Caco-2 (cell line): ENCODE results near the gene SELENOT. TPM values are rescaled to one million over a fixed set of nuclear protein-coding genes. Genes with fewer than 3 reads are reported as not detected.

ENCODE experiments used
- BruUV-seq: library from RNA; stranded (reverse); fragments of 400-500 nt; replicated peaks from 2 replicates; lab custom pipeline; 2021; lab: Mats Ljungman, UMichigan
- CTCF ChIA-PET: fragments of 300-600 bp; sonication (Branson Sonifier 250); formaldehyde crosslinking; loops from one replicate; lab custom pipeline; 2022; ENCODE audit warnings: antibody characterized with exemption; lab: Charles Lee
- POLR2A ChIA-PET: fragments of 300-600 bp; sonication (Branson Sonifier 250); formaldehyde crosslinking; loops from one replicate; lab custom pipeline; 2022; ENCODE audit warnings: antibody characterized with exemption; lab: Charles Lee
- DNase-seq, 2 experiments: peaks; one replicate each; pipeline versions ENCODE4 v3.0.0 to v3.0.0-alpha.2; 2020 to 2022
- H3K27me3 ChIP-seq: replicated peaks from 2 replicates; pipeline ENCODE4 v1.6.0; 2011; ENCODE audit warnings: low read length; ENCODE audit not compliant: control insufficient read depth, insufficient read depth
- H3K36me3 ChIP-seq: 2 replicates; pipeline ENCODE4 v1.5.1; 2011; ENCODE audit warnings: low read length; ENCODE audit not compliant: control insufficient read depth, insufficient read depth
- H3K4me1 ChIP-seq: fragments of 250-450 bp; sonication (Bioruptor Pico); 2 replicates; pipeline ENCODE4 v1.5.1; 2020; ENCODE audit warnings: mild to moderate bottlenecking
- H3K4me3 ChIP-seq: 2 replicates; pipeline ENCODE4 v1.5.1; 2011; ENCODE audit warnings: low read depth, mild to moderate bottlenecking, control low read depth, low read length
- H3K9me3 ChIP-seq: fragments of 250-450 bp; sonication (Bioruptor Pico); 2 replicates; pipeline ENCODE4 v1.5.1; 2020; ENCODE audit warnings: mild to moderate bottlenecking, moderate library complexity
- H3K27ac Mint-ChIP-seq: one replicate; pipeline ENCODE4 v1.8.0; 2022; ENCODE audit warnings: mixed read lengths; ENCODE audit not compliant: unreplicated experiment
- H3K27me3 Mint-ChIP-seq: one replicate; pipeline ENCODE4 v1.8.0; 2022; ENCODE audit warnings: mixed read lengths; ENCODE audit not compliant: insufficient read depth, unreplicated experiment
- H3K36me3 Mint-ChIP-seq: one replicate; pipeline ENCODE4 v1.8.0; 2022; ENCODE audit warnings: mild to moderate bottlenecking, mixed read lengths; ENCODE audit not compliant: insufficient read depth, unreplicated experiment
- H3K4me1 Mint-ChIP-seq: one replicate; pipeline ENCODE4 v1.8.0; 2022; ENCODE audit warnings: low read depth, mixed read lengths; ENCODE audit not compliant: unreplicated experiment
- H3K4me3 Mint-ChIP-seq: one replicate; pipeline ENCODE4 v1.8.0; 2022; ENCODE audit warnings: mild to moderate bottlenecking, moderate library complexity, mixed read lengths; ENCODE audit not compliant: unreplicated experiment
- H3K9me3 Mint-ChIP-seq: one replicate; pipeline ENCODE4 v1.8.0; 2022; ENCODE audit warnings: mixed read lengths; ENCODE audit not compliant: unreplicated experiment
- intact Hi-C: fragments of 100-400 bp; cut with micrococcal nuclease; formaldehyde crosslinking; loops from one replicate; pipeline ENCODE4 v1.10.0; 2022; ENCODE audit not compliant: unreplicated experiment
- total RNA-seq: library from RNA; stranded (reverse); gene quantifications from 2 replicates; pipeline ENCODE4 v1.2.3, GENCODE V29; 2022
- TF ChIP-seq, protein P1 (sequence below), 2 experiments: fragments of 200-600 bp in 1 of 2; IDR thresholded peaks; 1 replicate in 1 of 2; 2 replicates in 1 of 2; pipeline versions ENCODE4 v1.5.1 to v1.8.0; 2011 to 2022; ENCODE audit warnings: antibody characterized with exemption in 1 of 2, control low read depth in 1 of 2, inconsistent platforms in 1 of 2, low read depth in 1 of 2, low read length in 1 of 2, mild to moderate bottlenecking in 1 of 2, moderate library complexity in 1 of 2; ENCODE audit not compliant: insufficient read depth in 1 of 2, severe bottlenecking in 1 of 2, unreplicated experiment in 1 of 2

The SELENOT gene
- total RNA-seq, 1 experiment from 2014 or later = 124 TPM

DNA sequence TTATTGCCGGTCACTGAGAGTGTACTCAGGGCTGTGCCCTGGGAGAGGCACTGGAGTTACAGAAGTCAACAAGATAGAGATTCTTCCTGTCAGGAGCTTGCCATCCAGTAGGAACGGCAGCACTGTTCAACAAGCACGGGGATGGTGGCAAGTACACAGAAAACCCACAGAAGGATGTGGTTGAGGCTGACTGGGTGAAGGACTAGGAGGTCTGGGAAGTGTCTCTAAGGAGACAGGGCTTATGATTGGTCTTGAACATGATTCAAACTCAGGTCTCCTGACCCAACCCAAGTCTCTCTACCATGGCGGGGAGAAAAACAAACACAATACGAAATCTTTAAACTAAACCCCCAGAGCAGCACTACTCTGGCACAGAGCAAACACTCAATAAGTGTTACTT is 63.0 kb downstream of the SELENOT start:
- ChIA-PET CTCF (no interaction called here), POLR2A (no interaction called here)
- no peak for DNase-seq
- Mint-ChIP-seq H3K27me3 (peaks cover 23% of the 10 kb centered on the region), H3K4me3 (no peak overlapping the region), H3K27ac (no peak overlapping the region), H3K9me3 (no peaks in the 10 kb centered on the region), H3K36me3 (no peaks in the 10 kb centered on the region), H3K4me1 (no peaks in the 10 kb centered on the region)
- Histone ChIP-seq H3K9me3 (no peaks in the 10 kb centered on the region), H3K36me3 (no peaks in the 10 kb centered on the region), H3K4me3 (no peak overlapping the region), H3K4me1 (no peaks in the 10 kb centered on the region), H3K27me3 (no peaks in the 10 kb centered on the region)
- TF ChIP-seq, protein P1, sequence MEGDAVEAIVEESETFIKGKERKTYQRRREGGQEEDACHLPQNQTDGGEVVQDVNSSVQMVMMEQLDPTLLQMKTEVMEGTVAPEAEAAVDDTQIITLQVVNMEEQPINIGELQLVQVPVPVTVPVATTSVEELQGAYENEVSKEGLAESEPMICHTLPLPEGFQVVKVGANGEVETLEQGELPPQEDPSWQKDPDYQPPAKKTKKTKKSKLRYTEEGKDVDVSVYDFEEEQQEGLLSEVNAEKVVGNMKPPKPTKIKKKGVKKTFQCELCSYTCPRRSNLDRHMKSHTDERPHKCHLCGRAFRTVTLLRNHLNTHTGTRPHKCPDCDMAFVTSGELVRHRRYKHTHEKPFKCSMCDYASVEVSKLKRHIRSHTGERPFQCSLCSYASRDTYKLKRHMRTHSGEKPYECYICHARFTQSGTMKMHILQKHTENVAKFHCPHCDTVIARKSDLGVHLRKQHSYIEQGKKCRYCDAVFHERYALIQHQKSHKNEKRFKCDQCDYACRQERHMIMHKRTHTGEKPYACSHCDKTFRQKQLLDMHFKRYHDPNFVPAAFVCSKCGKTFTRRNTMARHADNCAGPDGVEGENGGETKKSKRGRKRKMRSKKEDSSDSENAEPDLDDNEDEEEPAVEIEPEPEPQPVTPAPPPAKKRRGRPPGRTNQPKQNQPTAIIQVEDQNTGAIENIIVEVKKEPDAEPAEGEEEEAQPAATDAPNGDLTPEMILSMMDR (IDR thresholded peaks at IDR 0.05; ENCODE audit: insufficient read depth in 1 of 2, low read depth in 1 of 2, low read length in 1 of 2, severe bottlenecking in 1 of 2, unreplicated experiment in 1 of 2) = no peak
- BruUV-seq = no TSS peak
- intact Hi-C loops = no loop called here

DNA sequence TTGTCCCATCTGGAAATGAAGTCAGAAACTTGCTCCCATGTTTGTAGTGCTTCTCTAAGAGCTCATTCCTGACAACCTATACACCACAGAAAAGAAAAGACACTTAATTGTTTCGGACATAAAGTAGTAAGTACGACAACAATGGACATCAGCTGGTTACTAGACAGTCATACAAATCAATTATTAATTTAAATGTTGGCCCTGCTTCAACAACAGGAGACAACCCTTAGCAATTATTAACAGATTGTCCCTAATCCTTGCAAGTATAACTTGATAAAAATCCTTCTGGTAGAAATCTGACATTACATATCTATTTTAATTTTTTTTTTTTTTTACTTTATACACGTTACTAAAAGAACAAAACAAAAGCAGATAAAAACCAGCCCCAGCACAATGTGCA is 70.8 kb downstream of the SELENOT start:
- TF ChIP-seq, protein P1 (IDR thresholded peaks at IDR 0.05; ENCODE audit: insufficient read depth in 1 of 2, low read depth in 1 of 2, low read length in 1 of 2, severe bottlenecking in 1 of 2, unreplicated experiment in 1 of 2) = no peak
- BruUV-seq = no TSS peak
- no peaks in the 10 kb centered on the region for H3K4me1 ChIP-seq
- no peaks in the 10 kb centered on the region for H3K27me3 ChIP-seq
- no peak overlapping the region for H3K4me3 ChIP-seq
- no peaks in the 10 kb centered on the region for H3K36me3 Mint-ChIP-seq
- DNase-seq = no peak
- H3K9me3 Mint-ChIP-seq = peaks cover 13% of the 10 kb centered on the region
- H3K4me3 Mint-ChIP-seq = no peak overlapping the region
- ChIA-PET POLR2A (no interaction called here), CTCF (interaction anchor here (0.6 kb wide), 1 partner anchor 30 kb away, joined by 11 read pairs; the partner anchor contains the start of gene ERICH6)
- H3K9me3 ChIP-seq = no peaks in the 10 kb centered on the region; the same call in 1 of the 2 replicates
- no peak overlapping the region for H3K27ac Mint-ChIP-seq
- peaks cover 5% of the 10 kb centered on the region for H3K27me3 Mint-ChIP-seq
- H3K36me3 ChIP-seq = no peaks in the 10 kb centered on the region
- intact Hi-C loops = no loop called here
- no peaks in the 10 kb centered on the region for H3K4me1 Mint-ChIP-seq

DNA sequence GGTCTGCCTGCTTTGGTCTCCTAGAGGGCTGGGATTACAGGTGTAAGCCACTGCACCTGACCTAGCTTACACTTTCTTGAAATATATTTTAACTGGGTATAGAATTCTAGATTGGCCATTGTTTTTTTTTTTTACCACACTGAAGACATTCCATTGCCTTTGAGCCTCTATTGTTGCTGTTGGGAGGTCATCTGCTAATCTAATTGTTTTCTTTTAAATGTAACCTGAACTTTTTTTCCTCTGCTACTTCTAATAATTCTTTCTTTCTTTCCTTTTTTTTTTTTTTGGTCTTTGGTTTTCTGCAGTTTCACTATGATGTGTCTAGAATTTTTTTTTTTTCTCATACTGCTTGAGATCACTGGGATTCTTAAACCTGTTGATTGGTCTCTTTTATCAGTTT is 72.5 kb downstream of the SELENOT start:
- no peaks in the 10 kb centered on the region for H3K36me3 ChIP-seq
- H3K4me3 ChIP-seq = no peak overlapping the region
- no peak for DNase-seq
- Mint-ChIP-seq H3K27ac (no peak overlapping the region), H3K36me3 (no peaks in the 10 kb centered on the region), H3K27me3 (peaks cover 5% of the 10 kb centered on the region), H3K9me3 (peaks cover 13% of the 10 kb centered on the region), H3K4me3 (no peak overlapping the region), H3K4me1 (no peaks in the 10 kb centered on the region)
- ChIA-PET POLR2A (no interaction called here), CTCF (no interaction called here)
- H3K4me1 ChIP-seq = no peaks in the 10 kb centered on the region
- H3K9me3 ChIP-seq = no peaks in the 10 kb centered on the region; the same call in 1 of the 2 replicates
- TF ChIP-seq, protein P1 (IDR thresholded peaks at IDR 0.05; ENCODE audit: insufficient read depth in 1 of 2, low read depth in 1 of 2, low read length in 1 of 2, severe bottlenecking in 1 of 2, unreplicated experiment in 1 of 2) = no peak
- H3K27me3 ChIP-seq = no peaks in the 10 kb centered on the region
- intact Hi-C loops = no loop called here
- no TSS peak for BruUV-seq

Other genes with a start within 250 kb of the SELENOT start
- gene TSC22D2, start 195.0 kb upstream of the SELENOT start, total RNA-seq = 30.8 and 33.6 TPM in 2 replicates
- gene SERP1, start 56.8 kb upstream of the SELENOT start, total RNA-seq = 89.4 and 90.8 TPM in 2 replicates
- 97.1 and 103 TPM in 2 replicates for gene EIF2A, start 56.5 kb upstream of the SELENOT start, total RNA-seq
- not detected in 2 replicates for gene ERICH6, start 100.6 kb downstream of the SELENOT start, total RNA-seq
- 25.6 and 31.8 TPM in 2 replicates for gene SIAH2, start 159.8 kb downstream of the SELENOT start, total RNA-seq